HPDE6-E6E7 (cell line): ENCODE measurements around the gene MIER2.

Experiments
- DNase-seq: peaks from one replicate; pipeline ENCODE4 v3.0.0; 2011; ENCODE audit warnings: missing footprints; ENCODE audit errors: extremely low spot score

Gene MIER2

DNA sequence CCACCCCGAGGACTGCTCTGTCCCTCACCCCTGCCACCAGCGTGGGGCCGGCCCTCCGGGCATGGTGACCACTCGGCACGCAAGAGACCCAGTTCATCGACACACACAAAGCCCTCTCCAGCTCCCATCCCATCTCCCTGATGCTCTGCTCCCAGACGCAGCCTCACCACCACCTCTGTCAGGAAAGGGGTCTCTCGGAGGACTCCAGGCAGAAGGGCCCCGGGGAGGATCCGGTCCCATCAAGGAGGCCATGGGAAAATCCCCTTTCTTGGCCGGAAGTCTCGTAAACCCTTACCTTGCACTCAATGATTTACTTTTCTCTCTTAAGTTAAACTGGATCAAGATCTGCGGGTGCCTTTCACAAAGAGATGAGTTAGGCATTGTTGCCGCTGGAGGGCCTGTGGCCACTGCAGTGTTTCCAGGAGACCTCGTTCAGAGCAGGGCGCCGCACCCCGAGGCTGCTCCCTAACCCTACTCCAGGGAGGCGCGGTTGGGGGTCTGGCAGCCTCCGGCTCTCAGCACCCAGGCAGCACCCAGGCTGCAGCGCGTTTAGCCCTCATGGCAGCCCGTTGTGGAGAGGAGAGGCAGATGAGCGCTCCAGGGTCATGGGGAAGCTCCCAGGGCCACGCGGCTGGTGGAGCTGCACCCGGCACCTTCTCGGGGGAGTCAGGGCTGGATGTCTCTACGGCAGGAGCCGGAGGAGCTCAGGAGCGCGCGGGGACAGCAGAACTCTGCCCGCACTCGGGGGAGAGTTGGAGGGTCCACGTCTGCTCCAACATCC is 33.4 kb upstream of the MIER2 start:
- no peak for DNase-seq

DNA sequence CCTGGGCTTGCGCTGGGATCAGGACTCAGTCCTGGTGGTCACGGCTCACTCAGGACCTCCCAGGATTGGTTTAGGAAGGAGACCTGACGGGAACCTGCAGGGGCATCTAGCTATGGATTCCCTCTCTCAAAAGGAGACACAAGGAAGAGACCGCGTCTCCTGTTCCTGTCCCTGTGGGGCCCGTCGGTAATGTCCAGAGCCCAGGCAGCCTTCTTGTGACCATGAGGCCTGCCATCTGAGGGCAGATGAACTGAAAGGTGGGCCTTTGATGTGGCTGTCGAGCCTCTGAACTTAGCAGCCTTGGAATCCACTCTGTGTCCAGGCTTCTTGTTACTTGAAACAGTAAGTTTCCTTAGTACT is 31.5 kb upstream of the MIER2 start:
- no peak for DNase-seq

DNA sequence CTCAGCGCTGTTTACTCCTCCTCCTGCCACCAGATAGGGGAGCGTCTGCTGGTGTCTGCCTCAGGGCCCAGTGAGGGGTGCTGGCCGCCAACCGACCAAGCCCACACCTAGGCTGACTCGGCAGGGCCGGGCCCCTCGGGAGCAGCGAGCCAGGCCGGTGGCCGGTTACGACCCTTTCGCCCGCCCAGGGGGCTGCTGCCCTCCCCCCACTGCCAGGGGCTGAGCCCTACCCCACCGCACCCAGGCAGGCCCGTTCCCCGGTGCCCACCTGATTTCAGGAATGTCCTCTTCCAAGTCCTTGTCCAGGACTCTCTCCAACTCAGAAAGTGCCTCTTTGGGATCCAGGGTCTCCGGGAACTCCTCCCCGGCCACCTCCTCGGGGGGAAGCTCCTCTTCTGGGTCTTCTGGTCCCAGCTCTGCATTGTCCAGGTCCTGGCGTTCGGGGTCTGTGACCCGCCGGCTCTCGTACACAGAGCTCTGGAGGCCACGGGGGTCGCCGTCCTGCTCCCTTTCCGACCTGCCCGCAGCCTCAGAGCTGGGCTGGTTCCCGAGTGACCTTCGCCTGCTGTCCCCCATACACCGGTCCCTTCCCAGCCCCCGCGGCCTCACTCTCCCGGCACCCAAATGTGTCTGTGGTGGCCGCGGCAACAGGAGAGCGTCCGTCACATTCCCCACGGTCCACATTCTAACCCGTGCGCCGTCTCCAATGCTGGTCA is 31.0 kb upstream of the MIER2 start:
- DNase-seq = no peak

DNA sequence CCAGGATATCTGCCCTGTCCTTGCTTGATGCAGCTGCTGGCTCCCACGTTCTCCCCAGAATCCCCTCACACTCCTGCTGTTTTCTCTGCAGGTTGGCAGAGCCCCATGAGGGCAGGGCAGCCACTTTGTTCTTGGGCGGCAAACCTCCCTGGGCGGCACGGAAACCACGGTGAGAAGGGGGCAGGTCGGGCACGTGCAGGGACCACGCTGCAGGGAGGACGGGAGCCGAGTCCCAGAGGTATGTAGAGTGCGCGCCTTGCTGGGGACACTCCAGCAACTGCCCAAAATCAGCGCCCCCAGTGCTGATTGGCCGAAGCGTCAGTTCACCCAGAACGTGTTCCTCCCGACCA is 30.3 kb upstream of the MIER2 start:
- no peak for DNase-seq

DNA sequence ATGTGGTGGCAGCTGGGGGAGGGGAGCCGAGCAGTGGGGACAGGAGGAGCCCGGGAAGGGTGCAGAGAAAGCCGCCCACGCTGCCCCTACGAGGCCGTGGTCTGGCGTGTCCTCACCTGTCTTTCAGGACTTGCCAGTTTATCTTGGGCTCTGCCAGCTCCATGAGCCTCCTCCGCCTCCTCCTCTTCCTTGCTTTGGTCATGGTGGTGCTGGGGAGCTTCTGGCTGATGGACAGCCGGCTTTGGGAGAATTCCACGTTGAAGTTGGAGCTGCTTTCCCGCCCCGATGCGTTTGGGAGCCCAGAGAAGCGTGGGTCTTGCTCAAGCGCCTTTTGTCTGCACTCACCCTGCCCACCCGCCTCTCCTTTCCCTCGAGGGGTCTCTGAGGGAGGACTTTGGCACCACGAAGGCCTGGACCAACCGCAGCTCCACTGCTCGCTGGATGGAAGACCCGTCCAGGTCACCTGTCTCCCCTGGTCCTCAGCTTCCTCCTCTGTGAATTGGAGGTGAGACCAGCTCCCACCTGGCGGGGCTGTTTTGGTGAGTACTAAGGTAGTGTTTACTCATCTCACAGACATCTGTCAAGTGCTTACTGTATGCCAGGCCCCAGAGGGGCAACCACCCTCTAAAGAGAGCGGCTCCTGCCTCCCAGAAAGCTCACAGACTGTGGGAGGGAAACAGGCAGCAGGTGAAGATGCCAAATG is 29.7 kb upstream of the MIER2 start:
- peak; percentile 20 for DNase-seq

DNA sequence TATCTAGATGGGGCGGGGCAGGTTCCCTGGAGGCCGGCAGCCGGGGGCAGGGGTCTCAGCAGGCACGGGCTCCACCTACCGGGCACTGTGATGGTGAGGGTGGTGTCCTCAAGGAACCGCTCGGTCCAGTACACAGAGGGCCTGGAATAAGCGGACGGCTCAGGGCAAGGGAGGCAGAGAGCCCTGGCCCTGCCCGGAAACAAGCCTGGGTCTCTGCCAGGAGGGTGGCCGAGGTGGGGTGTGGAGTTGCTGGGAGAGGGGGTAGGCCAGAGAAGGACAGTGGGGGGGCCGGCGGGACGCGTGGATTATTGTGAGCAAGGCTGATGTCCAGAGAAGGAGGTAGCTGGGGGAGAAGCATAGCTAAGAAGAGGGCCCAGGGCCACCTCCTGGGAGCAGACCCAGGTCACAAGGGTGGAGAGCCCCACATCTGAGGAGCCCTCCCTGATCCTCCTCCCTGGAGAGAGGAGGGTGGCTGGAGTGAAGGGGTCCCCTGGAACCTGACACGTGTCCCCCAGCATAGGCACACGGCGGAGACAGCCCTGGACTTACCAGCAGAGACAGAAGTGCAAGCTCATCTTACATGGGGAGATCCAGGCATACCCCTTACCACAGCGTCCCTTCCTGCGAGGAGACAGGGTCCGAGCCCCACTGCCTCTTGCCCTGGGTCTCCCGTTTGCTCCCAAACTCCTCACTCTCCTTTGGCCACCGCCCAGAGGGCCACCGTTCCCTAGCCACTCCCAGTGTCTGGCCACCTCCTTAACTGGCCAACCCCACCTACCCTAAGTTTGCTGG is 29.0 kb upstream of the MIER2 start:
- DNase-seq = no peak

DNA sequence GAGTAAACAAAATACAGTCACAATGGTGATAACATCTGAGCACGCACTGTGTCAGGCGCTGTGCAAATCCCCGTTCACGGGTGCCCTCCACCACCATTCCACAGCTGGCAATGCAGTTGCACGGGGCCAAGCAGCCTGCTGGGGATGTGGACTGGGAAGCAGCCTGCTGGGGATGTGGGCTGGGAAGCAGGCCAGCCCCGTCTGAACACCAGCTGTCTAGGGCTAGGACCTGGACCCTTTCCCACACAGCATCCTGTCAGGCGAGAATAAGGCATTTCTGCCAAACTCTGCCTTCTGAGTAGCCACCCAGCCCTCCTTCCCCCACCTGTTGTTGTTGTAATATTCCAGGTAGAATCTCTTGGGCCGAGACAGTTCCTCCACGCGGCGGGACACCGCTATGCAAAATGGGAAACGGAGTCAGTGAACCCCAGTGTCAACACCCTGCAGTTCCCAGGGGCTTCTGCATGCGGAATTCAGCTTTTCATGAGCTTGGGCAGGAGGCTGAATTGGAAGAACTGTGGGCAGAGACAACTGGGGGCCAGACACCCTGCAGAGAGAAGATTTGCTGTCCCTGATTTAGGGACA is 27.8 kb upstream of the MIER2 start:
- DNase-seq = no peak

DNA sequence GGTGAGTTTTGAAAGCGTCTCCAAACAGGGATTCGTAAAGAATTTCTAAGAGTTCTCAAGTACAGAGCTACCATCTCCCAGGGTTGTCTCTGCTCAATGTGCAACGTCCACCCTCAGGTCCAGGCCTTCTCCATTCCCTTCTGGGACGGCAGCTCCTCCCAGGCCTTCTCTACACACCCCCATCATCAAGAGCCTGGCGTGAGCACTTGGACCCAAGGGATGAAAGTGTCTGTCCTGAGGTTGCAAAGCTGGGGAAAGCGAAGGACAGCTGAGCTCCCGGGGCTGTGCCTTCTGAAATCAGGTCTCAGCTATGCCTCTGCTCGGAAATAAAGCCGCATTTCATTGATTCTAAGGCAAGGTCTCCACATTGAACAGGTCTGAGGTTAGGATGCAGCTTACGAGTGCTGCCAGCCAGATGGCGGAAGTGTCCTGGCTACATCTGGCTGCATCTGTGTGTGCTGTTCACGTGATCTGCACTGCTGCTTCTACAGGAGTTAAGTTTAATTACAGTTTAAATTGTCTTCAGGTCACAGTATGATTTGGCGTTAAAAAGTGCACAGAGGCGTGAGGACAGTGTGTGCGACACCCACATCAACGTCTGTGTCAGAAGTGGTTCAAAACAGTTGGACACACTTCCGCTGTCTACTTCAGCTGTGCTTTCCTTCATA is 27.0 kb upstream of the MIER2 start:
- no peak for DNase-seq

DNA sequence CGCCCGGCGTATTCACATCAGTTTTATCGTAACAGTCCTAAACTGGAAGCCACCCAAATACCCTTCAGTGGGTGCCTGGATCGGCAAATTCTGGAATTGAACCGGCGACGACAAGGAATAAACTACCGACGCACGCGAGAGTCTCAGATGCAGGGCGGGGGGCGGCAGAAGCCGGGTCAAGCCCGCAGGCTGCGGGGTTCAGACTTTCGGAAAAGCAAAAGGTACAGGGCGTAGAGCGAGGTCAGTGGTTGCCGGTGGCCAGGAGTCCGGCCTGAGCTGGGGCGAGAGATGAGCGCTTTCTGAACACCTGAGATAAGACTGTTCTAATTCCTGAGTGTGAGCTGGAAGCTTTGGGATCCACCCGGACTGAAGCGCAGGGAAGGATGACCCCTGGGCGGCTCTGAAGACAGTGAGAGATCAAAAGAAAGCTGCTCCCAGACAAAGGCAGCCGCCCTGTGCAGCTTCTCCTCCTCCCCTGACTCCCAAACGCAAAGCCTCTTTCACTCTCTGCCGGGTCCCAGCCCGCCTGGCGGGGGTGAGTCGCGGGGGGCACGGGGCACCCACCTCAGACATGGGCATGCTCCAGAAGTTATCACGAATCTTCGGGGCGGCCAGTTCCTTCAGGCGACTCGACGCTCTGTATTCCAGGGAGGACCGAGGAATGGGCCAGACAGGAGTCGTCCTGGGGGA is 26.2 kb upstream of the MIER2 start:
- DNase-seq = no peak

DNA sequence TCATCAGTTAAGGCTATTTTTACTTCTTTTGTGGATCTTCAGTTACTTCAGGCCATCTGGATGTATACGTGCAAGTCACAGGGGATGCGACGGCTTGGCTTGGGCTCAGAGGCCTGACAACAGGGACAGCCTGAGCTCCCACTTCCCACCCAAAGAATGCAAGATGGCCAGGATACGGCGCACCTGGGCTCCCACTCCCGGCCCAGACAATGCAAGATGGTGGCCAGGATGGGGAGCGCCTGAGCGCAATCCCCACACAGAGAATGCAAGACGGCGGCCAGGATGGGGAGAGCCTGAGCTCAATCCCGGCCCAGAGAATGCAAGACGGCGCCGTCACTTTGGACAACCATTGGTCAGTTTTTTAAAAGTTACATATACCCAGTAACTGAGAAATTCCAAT is 25.3 kb upstream of the MIER2 start:
- no peak for DNase-seq

DNA sequence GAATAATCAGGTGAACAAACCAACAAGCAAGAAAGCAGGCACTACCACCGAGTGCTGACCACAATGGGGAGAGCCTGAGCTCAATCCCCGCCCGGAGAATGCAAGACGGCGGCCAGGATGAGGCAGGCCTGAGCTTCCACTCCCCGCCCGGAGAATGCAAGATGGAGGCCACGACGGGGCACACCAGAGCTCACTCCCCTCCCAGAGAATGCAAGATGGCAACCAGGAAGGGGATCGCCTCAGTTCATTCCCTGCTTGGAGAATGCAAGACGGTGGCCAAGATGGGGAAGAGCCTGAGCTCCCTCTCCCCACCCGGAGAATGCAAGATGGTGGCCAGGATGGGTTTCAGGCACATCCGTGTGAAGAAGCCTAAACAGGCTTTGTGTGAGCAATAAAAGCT is 24.7 kb upstream of the MIER2 start:
- DNase-seq = no peak

DNA sequence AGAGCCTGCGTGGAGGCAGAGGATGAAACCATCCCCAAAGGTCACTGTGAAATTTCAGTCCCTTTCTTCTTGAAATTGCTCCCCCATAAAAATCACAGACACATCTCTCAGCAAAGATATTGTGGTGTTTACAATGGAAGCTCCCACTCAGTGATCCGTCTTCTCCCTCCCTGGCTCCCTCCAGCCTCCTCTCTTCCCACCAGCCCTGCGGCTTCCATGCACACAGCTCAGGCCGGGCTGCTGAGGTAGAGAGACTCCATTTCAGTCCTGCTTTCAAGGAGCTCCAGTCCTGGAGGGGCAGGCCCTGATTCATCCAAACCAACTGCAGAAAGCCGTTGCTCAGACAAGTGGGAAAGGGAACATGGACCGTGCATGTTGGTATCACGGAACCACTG is 24.0 kb upstream of the MIER2 start:
- DNase-seq = no peak

DNA sequence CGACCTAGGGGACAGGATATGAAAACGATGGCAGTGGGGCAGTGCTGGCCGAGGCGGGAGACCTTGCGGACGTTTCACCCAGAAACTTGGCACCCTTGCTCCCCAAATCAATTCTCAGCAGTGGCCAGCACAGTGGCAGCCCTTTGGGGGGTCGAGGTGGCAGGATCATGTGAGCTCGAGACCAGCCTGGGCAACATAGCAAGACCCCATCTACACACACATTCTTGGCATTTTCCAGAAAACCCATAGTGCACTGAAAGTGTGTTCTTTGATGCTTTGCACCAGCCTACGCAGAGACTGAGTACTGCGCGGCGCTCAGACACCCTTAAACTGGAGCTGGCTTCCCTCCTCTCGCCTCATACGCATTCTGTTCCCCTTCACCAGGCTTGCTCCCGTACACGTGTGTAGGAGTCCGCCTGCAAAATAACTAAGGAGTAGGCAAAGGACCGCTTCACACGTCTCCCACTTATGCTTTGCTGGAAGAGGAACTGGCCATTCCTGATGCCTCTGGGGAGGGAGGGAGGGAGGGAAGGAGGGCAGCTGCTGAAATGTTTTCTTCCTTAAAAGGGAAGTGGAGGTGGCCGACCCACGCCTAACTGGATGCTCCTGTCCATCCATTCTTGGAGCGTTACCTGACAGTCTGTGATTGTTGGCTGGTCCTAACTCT is 23.5 kb upstream of the MIER2 start:
- DNase-seq = no peak

DNA sequence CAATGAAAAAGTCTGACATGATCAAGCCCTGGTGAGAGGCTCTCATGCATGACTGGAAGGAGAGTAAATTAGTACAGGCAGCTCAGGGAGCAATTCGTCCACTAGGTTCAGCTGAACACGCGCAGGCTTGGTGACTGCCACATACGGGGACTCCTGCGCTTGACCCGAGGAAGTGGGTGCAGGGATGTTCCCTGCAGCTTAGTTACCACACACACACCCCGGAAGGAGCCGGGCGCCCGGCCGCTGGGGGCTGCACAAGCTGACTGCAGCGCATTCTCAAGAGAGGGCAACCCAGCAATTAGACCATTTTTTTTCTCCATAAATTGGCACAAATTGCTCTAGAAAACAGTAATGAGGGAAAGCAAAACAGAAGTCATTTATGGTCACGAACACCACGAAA is 23.0 kb upstream of the MIER2 start:
- DNase-seq = no peak

DNA sequence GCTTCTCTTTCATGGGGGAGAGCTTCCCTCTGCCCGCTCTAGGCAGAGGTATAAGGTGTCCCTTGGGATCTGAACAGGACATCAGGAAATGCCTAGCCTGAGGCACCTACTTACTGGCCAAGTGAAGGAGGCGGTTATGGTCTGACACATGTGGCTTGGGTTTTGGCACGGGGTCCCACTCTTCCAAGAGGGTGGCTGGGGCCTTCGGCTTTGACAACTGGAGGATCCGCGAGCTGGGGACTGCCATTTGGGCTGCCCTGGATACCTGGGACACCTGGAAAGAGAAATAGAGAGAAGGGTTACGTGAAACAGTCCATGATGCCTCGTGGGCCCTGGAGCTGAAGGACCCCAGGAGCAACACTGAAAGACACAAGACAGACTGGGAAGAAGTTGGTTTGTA is 22.4 kb upstream of the MIER2 start:
- no peak for DNase-seq

DNA sequence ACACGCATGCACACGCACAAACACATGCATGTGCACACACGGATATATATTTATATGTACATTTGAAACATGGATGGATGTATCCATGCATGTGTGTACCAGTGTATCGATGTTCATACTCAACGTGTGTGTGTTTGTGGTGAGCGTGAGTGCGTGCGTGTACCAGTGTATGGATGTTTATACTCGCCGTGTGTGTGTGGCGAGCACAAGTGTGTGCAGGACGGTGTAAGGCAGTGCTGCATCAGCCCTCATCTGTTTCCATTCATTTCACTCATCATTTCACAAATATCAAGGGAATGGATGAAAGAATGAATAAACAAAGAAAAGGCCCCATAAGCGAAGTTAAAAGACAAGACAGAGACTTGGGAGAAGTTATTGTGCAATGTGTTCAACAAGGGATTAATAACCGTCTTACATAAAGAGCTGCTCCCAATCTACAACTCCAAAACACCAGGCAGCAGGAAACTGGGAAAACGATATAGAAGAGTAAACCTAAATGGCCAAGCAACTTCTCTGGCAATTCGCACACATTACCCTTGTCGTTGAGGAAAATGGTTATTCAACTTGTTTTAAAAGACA is 21.7 kb upstream of the MIER2 start:
- no peak for DNase-seq

DNA sequence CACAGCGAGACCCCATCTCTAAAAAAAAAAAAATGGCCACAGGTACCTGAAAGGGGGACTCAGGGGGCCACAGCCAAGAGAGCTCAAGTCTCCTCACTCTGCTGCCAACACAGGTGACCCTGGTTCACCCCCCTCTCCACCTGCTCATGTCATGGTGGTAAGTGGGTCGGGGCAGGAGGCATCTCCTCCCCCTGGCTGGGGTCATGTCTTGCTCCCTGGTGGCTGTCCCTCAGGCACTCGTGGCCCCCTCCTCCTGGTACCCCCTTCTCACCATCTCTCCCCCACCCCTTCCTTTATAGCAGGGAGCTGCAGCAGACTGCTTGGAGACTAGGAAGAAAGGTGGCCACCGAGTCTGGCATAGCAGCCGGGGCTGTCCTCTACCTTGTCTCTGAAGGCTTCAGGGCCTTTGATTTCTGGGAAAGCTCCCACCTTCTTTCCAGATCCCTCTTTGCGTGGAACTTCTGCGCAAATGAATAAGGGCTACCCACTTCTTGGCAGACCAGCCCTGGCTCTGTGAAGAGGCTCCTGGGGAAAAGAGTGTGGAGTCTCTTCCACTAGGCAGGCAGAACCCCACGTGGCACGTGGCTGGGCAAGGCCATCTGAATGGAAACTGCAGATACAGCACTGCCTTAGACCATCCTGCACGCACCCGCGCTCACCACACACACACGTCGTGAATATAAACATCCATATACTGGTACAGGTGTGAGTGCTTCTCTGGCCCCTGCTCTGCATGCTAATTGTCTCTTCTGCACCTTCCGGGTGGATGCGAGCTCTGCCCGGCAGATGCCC is 20.1 kb upstream of the MIER2 start:
- DNase-seq = no peak

DNA sequence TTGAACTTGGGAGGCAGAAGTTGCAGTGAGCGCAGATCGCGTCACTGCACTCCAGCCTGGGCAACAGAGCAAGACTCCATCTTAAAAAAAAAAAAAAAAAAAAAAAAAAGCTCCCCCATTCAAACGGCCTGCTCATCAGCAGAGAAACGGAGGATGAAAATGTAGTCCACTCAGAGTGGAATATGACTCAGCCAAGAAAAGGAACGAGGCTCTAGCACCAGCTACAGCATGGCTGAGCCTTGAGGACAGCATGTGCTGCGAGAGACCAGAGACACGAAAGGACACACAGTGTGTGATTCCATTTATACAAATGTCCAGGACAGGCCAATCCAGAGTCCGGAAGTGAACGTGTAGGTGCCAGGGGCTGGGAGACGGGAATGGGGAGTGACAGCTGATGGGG is 18.1 kb upstream of the MIER2 start:
- DNase-seq = no peak

DNA sequence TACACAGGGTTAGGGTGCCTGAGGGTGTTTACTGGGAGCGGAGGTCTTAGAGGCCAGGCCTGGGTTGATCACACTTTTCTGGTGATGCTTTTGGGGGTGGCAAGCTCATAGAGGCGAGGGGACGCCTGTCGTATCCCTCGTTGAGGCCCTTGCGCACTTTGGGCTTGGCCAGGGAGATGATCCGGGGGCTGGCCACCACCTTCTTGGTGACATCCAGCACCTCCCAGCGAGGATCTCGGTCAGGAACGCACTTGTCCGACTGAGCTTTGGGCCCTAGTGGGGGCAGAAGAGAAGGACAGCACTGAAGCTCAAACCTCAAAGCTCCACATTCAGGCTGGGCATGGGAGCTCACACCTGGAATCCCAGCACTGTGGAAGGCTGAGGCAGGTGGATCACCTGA is 17.6 kb upstream of the MIER2 start:
- no peak for DNase-seq
